Measurements from ENCODE around the gene PAN3.

Gene PAN3

DNA sequence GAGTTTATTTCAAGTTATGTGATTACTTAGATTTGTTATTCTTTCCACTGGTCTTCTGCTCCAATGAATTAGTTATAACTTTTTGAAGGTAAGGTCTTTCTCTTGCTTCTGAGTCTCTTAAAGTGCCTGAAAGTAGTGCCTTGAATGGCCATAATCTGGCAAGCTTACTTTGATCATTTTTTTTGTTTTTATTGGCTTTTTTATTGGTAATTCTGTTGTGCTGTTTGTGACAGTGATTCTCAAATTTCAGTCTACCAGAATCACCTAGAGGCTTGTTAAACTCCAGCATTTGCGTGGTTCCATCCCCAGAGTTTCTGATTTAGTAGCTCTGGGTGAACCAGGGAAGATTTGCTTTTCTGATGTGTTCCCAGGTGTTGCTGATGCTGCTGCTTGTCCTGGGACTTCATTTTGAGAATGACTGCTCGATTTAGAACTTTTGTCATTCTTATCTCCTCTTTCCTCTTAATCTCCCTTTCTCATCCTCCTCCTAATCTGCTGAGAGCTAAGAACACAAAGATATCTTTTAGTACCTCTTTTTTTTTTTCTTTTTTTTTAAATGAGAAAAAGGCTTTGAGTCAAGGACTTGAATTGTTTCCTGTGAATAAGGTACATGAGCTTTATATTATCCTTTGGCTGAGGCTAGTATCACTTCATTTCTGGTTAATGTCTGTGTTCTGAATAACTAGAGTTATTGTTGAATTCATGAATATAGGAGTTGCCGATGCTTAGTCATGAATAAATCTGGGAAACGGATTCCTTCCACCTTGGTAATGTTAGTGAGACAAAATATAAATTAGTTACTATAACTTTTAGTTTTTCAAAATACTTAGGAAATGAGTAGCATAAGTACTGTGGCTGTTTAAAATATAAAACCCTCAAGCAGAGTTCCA is 91.4 kb downstream of the PAN3 start:
- DNase-seq, result no peak

DNA sequence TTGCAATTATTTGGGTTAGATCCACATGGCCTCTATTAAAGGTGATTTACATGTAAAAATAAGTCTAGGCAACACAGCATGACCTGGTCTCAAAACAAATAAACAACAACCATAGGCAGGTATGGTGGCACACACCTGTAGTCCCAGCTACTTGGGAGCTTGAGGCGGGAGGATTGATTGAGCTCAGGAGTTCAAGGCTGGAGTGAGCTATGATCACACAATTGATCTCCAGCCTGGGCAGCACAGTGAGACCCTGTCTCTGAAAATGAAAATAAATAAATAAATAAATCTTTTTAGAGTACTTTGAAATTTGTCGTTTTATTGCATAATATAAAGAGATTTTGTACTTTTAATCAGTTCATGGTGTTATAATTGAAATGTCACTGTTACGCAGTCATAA is 93.3 kb downstream of the PAN3 start:
- DNase-seq, result no peak

DNA sequence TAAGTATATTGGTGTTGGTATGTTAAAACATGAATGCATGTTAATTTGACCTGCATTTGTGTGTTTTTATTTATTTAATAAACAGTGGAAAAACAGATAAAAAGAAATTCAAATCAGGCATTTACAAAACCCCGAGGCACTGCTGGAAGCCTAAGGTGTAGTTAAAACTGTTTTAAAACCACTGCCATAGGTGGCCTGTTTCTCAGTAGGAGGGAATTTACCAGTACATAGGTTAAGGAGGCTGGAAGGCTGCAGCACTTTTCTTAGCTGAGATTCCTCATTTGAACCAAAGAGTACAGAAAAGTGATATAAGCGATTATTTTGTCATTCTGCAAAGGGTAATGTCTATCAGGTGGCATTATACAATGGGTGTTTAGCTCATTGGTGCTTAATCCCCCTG is 99.6 kb downstream of the PAN3 start:
- DNase-seq, result no peak

DNA sequence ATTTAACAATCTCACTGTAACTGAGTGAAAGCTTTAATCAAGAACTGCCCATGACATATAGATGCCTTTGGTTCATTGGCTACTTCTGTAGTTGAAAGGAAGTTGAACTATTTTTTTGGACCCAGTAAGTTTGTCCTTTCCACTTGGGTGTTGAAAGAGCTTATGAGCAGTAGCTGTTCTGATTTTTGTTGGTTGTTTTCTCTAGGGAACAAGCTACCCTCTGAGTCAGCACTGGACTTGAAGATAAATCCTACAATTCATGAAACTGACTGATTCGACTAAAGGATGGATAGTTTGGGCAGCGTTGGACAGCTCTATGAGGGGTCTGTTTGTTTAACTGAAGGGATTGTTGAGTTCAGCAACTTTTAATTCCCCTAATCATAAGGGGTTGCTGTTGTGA is 101.0 kb downstream of the PAN3 start:
- DNase-seq, result no peak

DNA sequence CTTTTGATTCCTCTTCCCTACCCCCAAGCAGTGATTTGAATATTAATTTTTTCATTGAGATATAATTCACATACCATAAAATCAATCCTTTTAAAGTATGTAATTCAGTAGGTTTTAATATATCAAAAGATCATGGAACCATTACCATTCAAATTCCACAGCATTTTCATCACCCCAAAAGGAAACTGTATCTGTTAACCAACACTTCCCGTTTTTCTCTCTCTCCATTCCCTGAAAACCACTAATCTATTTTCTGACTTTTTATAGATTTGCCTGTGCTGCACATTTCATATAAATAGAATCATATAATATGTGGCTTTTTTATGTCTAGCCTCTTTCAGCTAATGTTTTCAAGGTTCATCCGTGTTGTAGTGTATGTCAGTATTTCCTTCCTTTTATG is 107.1 kb downstream of the PAN3 start:
- DNase-seq, result no peak

DNA sequence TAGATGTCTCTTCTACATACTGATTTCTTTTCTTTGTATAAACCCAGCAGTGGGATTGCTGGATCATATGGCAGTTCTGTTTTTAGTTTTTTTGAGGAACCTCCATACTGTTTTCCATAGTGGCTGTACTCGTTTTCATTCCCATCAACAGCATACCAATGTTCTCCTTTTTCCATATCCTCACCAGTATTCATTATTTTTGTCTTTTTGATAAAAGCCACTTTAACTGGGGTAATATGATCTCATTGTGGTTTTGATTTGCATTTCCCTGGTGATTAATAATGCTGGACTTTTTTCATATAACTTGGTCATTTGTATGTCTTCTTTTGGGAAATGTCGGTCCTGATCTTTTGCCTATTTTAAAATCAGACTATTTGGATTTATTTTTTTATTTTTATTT is 108.5 kb downstream of the PAN3 start:
- no peak for DNase-seq

DNA sequence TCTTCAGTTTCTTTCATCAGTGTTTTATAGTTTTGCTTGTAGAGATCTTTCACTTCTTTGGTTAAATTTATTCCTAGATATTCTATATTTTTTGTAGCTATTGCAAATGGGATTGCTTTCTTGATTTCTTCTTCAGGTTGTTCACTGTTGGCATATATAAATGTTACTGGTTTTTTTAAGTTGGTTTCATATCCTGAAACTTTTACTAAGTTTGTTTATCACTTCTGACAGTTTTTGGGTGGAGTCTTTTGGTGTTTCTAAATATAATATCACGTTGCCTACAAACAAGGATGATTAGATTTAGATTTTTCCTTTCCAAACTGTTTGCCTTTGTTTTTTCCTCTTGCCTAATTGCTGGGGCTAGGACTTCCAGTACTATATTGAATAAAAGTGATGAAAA is 109.7 kb downstream of the PAN3 start:
- no peak for DNase-seq

DNA sequence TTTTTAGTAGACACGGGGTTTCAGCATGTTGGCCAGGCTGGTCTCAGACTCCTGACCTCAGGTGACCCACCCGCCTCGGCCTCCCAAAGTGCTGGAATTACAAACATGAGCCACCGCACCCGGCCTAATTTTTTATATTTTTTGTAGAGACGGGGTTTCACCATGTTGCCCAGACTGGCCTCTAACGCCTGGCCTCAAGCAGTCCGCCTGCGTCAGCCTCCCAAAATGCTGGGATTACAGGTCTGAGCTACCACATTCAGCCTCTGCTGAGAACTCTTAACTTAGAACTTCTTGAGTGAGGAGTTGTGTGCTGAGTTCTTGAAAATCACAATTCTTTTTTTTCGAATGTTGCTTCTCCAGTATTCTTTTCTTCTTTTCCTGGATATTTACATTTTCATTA is 112.2 kb downstream of the PAN3 start:
- DNase-seq, result no peak

DNA sequence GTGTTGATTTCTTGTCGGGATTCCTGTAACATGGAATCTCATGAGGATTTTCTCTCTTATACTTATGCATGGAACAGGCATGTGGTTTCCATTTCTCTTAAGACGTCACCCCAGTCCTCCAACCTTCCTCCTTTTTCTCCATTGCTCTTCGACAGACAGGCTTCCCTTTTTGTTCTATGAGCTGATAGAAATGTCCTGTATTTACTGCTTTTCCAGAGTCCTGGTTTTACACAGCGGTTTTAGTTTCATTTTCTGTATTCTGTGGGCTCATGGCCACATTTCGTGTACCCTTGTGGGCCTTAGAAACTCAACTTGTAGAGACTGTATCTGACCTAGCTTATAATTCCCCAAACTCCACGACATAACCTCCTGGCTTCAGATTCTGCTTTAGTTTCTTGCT is 113.1 kb downstream of the PAN3 start:
- DNase-seq, result no peak

DNA sequence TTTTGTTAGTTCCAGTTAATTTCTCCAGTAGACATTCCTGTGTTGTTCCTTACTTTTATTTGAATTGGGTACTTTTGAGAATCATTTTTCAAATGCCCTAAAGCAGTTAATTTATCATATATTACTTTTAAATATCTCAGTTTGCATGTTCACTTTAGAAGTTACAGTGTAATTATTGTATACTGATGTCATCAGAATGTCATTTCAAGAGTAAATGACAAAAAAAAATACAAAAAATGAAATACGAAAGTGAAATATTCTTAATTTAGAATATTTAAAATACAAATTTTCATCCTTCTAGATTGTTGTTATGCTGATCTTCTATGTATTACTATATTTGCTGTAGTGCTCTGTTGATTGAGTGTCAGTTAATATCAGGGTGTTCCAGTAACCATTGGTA is 114.2 kb downstream of the PAN3 start:
- DNase-seq, result no peak

DNA sequence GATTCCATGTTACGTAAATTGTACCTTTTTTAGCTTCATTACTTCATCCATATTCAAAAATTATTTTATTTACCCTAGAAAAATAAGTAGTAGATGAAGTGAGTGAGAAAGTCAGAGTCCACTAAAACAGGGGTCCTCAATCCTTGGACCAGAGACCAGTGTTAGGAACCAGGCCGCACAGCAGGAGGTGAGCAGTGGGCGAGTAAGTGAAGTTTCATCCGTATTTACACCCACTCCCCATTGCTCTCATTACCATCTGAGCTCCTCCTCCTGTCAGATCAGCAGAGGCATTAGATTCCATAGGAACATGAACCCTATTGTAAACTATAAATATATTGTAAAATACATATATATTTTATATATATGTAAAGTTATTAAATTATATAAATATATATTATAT is 119.0 kb downstream of the PAN3 start:
- DNase-seq, result no peak

DNA sequence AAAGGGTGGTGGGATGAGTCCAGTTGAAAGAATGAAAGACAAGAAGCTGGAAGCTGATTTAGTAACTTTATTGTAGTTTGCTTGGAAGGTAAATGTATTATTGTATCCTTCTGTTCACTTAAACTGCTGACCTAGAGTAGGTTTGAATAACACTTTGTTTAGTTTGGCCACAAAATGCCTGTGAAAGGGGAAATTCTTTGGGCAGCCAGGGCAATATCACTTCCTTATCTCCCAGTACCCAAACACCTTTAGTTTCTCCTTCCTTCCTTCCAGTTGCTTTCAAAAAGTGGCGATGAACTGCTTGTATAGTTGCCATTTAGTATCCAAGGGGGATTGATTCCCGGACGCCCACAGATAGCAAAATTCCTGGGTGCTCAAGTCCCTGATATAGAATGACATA is 120.1 kb downstream of the PAN3 start:
- no peak for DNase-seq

DNA sequence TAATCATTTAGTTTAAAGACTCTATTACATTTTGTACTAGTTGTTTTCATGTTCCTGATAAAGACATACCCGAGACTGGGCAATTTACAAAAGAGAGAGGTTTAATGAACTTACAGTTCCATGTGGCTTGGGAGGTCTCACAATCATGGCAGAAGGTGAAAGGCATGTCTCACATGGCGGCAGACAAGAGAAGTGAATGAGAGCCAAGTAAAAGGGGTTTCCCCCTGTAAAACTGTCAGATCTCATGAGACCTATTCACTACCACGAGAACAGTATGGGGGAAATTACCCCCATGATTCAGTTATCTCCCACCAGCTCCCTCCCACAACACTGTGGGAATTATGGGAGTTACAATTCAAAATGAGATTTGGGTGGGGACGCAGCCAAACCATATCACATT is 129.2 kb downstream of the PAN3 start:
- no peak for DNase-seq

DNA sequence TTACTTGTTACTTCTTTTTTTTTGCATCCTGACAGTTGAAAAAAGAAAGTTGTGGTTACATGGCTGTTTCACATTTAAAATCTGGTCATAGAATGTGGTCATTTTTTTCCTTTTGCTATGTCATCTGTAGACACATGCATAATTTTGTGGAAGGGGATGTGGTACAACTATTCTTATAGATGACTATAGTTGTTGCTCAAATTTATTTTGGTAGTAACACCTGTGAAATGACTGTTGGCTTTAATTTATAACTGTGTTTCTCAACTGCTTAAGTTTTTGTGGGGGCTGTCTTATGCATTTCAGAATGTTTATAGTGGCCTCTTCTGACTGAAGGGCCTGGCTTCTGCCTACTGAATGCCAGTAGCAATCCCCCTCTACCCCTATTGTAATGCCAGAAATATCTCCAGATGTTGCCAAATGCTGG is 130.5 kb downstream of the PAN3 start:
- DNase-seq, result no peak

DNA sequence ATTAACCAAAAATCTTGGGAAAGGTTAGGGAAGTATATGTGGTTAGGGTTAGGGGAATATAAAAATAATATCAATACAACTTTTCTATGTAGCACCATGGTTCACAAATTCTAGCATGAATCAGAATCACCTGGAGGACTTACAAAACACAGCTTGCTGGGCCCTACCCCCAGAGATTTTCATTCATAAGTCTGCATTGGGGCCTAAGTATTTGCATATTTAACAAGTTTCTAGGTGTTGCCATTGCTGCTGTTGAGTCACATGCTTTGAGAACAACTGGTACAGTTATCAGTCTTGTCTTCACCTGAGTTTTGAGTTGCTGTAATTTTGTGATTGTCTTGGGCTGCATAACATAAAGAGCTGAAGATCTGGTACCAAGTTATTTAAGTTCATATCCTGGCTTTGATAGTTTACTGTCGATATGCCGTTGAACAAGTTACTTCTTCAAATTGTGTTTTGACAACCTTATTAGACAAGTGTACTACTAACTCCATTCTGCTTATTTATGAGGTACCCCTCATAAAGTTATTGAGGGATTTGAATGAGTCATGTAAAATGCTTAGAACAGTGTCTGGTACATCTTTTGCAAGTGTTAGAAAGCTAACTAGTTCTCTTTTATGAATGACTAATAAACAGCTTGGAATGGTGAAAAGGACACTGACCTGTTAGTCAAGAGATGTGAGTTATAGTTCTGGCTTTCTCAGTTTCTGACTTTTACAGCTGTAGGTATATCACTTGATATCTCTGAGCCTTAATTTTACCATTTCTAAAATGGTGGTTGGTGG is 132.9 kb downstream of the PAN3 start:
- DNase-seq, result no peak

DNA sequence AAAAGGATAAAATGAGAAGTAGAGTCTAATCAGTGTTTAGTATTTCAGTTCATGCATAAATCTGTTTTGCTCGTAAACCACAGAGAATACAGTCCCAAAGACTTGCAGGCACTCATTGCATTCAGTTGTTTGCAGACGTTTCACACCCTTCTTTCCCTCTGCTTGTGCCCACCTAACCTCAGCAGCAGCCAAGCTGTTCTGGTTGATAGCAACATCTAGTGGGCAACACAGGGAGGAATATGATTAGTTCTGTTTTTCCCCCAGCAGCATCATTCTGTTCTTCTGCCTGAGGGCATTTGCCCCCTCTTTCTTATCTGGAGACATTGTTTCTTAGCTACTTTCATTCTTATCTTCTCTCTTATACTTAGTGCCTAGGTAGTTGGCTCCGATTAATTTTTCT is 135.6 kb downstream of the PAN3 start:
- DNase-seq, result no peak

DNA sequence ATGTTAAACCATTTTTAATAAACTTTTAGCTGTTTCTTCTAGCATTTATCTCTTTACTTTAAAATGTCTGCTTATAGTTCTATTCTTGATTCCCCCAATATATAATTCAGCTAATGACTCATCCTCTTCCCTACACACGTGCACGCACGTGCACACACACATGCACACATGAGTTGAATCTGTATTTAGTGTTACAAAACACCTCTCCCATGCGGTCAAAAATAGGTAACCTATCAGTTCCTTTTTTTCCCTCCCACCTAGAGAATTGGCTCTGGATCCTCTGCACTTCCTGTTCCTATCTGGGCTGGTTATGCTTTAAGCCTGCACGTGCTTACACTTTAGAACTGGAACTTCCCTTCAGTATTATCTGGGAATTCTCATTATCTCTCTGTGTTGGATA is 144.1 kb downstream of the PAN3 start:
- no peak for DNase-seq

DNA sequence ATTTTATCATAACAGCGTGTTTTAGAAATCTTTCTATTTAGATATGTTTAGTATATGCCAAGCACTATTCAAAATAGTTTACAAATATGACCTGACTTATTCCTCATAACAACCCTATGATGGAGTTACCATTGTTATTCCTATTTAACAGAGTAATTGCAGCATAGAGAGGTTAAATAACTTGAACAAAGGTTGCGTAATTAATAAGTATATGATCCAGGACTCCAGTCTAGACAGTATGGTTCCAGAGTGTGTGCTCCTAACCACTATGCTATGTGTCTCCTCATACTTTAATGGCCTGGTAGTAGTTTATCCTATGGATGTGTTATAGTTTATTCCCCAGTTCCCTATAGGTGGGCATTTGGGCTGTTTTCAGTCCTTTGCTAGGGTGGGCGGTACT is 145.3 kb downstream of the PAN3 start:
- no peak for DNase-seq

DNA sequence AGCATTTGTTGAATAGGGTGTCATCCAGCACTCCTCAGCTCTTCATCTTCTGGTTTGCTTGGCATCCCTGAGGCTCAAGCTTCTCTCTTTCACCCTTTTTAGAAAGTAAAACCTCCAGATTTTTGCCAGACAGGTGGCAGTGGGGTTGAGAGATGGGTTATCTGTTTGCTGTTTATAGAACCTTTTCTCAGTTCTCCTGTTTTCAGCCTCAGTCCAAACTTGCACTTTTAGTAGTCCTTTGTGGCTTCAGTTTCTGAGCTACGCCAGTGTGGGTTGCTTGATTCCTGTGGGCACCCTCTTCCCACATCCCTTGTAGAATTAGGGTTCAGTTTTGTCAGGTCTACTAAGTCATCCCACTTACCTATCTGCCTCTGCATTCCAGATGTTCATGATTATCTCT is 147.9 kb downstream of the PAN3 start:
- no peak for DNase-seq

DNA sequence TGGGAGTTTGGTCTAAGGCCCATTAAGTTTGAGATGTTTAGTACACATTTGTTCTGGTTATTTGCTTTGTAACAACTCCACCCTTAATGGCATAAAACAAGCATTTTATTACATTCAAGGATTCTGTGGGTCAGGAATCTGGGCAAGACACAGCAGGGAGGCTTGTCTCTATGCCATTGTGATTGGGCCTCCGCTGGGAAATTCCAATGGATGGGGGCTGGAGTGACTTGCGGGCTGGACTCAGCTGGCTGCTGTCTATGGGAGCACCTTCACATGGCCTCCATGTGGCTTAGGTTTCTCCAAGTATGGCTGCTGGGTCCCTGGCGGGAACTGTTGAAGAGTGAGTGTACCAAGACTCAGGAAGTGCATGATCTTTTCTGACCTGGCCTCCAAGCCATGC is 159.0 kb downstream of the PAN3 start:
- DNase-seq, result no peak

DNA sequence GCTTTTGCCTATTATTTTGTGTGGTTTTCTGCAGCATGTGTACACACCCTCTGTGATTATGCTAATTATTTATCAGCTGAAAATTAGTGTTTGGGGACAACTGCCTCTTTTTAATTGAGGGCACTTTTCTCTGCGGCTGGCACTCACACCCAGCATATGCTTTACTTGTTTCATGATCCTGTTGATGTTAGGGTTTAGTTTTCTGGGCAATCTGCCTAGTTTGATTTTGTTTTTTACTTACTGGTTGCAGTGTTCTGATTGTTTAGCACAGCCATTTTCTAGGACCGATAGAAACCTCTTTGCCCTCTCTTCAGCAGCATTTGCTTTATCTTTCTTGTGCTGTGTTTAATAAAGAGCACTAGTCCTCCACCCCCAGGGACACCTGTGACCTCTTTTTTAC is 161.6 kb downstream of the PAN3 start:
- DNase-seq, result no peak

DNA sequence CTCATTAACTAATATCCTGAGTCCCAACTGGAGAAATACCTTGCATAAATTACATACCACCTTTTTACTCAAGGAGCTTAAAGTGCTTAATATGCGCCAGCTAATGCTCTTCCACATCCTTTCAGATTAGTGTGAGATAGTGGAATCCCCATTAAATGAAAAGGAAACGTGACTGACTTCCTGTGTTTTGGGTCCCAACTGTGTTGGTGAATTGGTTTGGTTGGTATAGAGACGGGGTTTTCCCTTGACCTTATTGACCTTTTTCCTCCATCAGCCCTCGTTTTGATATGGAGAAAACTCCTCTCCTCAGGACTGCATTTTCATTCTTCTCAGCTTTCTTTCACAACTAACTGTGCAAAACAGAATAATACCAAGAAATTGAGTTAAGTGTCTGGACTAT is 163.5 kb downstream of the PAN3 start:
- DNase-seq, result no peak

DNA sequence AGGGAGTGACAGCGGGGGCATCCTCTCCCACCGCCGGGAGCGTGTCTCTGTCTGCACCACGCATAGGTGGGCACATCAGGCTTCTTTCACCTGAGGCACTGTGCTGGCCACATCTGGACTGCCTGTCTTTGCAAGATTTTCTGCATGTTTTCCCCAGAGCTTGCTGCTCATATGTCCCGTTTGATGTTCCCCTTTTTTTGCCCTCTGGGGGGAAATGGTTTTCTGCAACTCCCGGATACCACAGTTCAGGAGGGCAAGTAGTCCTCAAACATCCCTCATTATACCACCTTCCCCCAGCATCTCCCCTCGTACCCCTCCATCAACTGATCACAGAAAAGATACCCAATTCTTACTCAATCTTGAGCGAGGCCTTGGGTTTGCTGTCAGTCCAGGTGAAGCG is 168.0 kb downstream of the PAN3 start:
- DNase-seq, result no peak

DNA sequence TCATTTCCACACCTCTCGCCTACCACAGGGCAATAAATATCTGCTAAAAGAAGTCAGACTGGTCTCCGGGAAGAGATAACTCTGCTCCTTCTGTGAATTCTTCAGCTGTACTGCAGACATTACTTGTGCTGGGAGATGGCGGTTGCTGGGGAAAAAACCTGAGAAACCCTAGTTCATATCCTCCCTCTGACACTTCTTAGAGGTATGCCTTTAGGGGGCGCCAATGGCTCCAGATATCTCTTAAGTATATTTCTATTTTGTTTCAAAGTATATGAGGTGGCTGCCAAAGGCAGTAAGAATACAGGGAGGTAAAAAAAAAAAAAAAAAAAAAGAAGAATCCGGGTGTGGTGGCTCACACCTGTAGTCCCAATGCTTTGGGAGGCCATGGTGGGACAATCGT is 175.2 kb downstream of the PAN3 start:
- DNase-seq, result no peak

DNA sequence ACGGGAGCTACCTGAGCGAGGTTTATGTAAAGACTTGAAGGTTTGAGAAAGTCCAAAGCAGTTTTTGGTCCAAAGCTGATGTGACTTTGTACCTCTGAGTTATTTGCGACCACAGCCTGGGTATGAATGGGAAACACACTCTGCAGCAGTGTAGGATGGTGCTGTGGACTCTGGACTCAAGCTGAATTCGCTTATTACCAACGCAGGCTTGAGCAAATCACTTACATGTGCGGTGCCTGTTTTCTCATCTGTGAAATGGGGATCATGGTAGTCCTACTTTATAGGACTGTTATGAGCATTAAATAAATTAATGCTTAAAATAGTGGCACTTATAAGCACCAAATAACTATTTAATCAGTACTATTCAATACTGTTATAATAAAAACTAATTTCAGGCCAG is 176.5 kb downstream of the PAN3 start:
- DNase-seq, result no peak

Measured in activated CD4-positive, alpha-beta T cell treated with anti-CD3 and anti-CD28 coated beads, Interleukin-2, amount 50 U/mL, for 4 hours (primary cell).